AG09319 (cell line): ENCODE measurements around the gene CDK3.
"Not testable (repeated sequence)": the region's sequence is repeated elsewhere in the genome, so short reads cannot be mapped to it uniquely, and the experiment has no call there.

Experiments used
- DNase-seq: peaks from one replicate; pipeline ENCODE4 v3.0.0-alpha.2; 2010; ENCODE audit warnings: low read depth; ENCODE audit errors: extremely low read depth
- CTCF ChIP-seq: IDR thresholded peaks from 2 replicates; pipeline ENCODE4 v1.5.1; 2011; ENCODE audit warnings: low read depth, mild to moderate bottlenecking, inconsistent platforms, low read length, moderate library complexity

Gene CDK3

GRCh38 chr17:76000755-76001521, at the start of gene CDK3:
CDK3 (plus strand) TSS chr17:76000855; CDS start chr17:76001426, 571 bp downstream.
- DNase-seq, result no peak
- no peak for TF ChIP-seq CTCF

- no peak for DNase-seq
- TF ChIP-seq CTCF, result no peak
Observed at GRCh38 chr17:75950855-75951554, 49.6 kb upstream of the CDK3 start.

GRCh38 chr17:75959051-75959838, 41.4 kb upstream of the CDK3 start:
- no peak for DNase-seq
- no peak for TF ChIP-seq CTCF

DNA sequence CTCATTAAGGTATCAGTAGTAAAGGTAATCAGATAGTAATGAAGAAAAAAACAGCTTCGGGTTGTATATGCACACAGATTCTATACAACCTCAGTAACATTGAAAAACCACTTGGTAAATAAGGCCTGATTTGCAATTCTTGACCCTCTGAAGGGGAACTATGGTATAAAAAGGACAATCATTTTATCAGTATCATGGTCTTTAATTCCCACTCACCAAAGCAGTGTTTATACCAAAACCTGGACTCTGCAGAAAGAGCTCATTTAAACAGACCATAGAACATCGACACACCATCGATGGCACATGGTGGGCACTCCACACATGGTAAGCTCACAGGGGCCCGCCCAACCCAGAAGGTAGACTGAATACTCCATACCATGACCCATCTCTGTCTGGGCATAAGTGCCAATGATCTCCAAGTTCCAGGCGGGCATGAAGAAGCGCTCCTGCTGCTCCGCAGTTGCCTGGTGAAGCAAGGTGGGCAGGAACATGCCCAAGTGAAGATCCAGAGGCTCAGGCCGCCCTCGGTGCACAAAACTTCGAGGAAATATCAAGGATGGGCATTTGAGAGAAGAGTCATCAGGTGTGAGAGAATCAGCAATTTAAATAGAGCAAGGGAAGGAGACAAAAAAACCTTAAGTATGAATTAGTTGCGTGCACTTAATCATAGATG, 40.7 kb upstream of the CDK3 start:
- no peak for DNase-seq
- TF ChIP-seq CTCF, result no peak

- TF ChIP-seq CTCF, result no peak
- DNase-seq, result no peak
Observed at GRCh38 chr17:75965468-75965867, 35.2 kb upstream of the CDK3 start.

DNA sequence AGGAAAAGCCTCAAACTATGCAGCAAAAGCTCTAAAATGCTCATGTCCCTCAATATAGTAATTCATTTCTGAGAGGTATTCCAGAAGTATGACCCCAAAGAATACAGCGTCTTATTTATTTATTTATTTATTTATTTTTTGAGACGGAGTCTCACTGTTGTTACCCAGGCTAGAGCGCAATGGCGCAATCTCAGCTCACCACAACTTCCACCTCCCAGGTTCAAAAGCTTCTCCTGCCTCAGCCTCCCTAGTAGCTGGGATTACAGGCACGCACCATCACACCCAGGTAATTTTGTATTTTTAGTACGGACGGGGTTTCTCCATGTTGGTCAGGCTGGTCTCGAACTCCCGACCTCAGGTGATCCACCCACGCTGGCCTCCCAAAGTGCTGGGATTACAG, 31.6 kb upstream of the CDK3 start:
- DNase-seq, result not testable (repeated sequence)

DNA sequence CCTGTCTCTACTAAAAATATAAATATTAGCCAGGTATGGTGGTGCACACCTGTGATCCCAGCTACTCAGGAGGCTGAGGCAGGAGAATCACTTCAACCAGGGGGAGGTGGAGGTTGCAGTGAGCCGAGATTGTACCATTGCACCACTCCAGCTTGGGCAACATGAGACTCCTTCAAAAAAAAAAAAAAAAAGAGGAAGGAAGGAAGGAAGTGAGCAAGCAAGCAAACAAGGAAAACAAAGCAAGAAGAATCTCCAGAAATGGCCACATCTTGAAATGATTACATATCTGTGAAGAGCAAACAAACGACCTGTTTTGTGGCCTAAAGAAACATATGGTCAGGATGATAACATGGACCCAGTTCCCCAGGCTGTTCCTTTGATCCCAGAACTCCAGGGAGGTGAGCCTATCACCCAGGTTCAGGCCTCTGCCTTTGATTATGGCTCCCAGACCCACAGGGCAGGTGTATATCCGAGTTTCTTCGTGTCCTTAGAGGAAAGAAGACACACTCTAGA, 30.6 kb upstream of the CDK3 start:
- no peak for TF ChIP-seq CTCF
- no peak for DNase-seq
